Keratinocyte (primary cell): Measurements from ENCODE around the gene MICA.

ENCODE experiments used
- EZH2 ChIP-seq: IDR thresholded peaks from one replicate; pipeline ENCODE4 v1.6.1; 2012; ENCODE audit warnings: inconsistent platforms, mild to moderate bottlenecking, low read length, moderate library complexity
- TF ChIP-seq, protein P1 (sequence below), 3 experiments: IDR thresholded peaks in 1 of 3; conservative IDR thresholded peaks in 1 of 3; optimal IDR thresholded peaks in 1 of 3; 2 replicates in 2 of 3; 3 replicates in 1 of 3; pipeline versions ENCODE3 to v1.5.1; 2011; ENCODE audit warnings: low read length in 3 of 3, mild to moderate bottlenecking in 3 of 3, moderate library complexity in 2 of 3, control low read depth in 1 of 3, inconsistent platforms in 1 of 3; ENCODE audit not compliant: insufficient read depth in 2 of 3; ENCODE audit errors: extremely low read depth in 1 of 3

DNA sequence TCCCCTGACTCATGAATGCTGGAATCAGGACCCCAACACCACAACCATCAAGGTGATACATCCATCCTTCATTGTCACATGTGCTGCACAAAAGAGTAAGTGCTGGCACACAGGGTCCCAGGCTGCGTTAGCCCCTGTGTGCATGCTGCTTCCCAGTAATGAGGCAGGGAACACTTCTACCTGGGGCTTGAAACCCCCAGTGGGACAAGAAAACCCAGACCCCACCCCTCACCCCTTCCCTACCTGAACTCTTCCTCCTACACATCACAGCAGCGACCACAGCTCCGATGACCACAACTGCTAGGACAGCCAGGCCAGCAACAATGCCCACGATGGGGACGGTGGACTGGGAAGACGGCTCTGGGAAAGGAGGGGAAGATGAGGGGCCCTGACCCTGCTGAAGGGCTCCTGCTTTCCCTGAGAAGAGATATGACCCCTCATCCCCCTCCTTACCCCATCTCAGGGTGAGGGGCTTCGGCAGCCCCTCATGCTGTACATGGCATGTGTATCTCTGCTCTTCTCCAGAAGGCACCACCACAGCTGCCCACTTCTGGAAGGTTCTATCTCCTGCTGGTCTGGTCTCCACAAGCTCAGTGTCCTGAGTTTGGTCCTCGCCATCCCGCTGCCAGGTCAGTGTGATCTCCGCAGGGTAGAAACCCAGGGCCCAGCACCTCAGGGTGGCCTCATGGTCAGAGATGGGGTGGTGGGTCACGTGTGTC lies 48.4 kb upstream of the MICA start:
- TF ChIP-seq, protein P1, sequence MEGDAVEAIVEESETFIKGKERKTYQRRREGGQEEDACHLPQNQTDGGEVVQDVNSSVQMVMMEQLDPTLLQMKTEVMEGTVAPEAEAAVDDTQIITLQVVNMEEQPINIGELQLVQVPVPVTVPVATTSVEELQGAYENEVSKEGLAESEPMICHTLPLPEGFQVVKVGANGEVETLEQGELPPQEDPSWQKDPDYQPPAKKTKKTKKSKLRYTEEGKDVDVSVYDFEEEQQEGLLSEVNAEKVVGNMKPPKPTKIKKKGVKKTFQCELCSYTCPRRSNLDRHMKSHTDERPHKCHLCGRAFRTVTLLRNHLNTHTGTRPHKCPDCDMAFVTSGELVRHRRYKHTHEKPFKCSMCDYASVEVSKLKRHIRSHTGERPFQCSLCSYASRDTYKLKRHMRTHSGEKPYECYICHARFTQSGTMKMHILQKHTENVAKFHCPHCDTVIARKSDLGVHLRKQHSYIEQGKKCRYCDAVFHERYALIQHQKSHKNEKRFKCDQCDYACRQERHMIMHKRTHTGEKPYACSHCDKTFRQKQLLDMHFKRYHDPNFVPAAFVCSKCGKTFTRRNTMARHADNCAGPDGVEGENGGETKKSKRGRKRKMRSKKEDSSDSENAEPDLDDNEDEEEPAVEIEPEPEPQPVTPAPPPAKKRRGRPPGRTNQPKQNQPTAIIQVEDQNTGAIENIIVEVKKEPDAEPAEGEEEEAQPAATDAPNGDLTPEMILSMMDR (optimal IDR thresholded peaks at IDR 0.05 in 1 of 3, IDR thresholded peaks at IDR 0.05 in 1 of 3, conservative IDR thresholded peaks at IDR 0.05 in 1 of 3; ENCODE audit: extremely low read depth in 1 of 3, insufficient read depth in 2 of 3, low read length in 3 of 3), result no peak
- no peak for TF ChIP-seq EZH2
